H1 (cell line): ENCODE results near the gene SLC24A4. TPM values are rescaled to one million over a fixed set of nuclear protein-coding genes. Genes with fewer than 3 reads are reported as not detected.

Source experiments
- CTCF ChIA-PET: fragments of 300-600 bp; sonication (Branson Sonifier 250); formaldehyde crosslinking; loops from one replicate; lab custom pipeline; 2021; ENCODE audit not compliant: partially characterized antibody; lab: Charles Lee
- POLR2A ChIA-PET: fragments of 300-600 bp; sonication (Branson Sonifier 250); formaldehyde crosslinking; loops from one replicate; lab custom pipeline; 2021; ENCODE audit warnings: inconsistent platforms; ENCODE audit not compliant: partially characterized antibody; lab: Charles Lee
- DNase-seq, 2 experiments: peaks; one replicate each; pipeline versions ENCODE4 v3.0.0 to v3.0.0-alpha.2; 2010 to 2022; ENCODE audit warnings: low spot score in 2 of 2, low read depth in 1 of 2, mixed read lengths in 1 of 2
- FAIRE-seq: peaks from 2 replicates; lab custom pipeline; 2011; peaks lifted over from hg19 to GRCh38; lab: Jason Lieb, UNC
- H2AFZ ChIP-seq: 2 replicates; pipeline ENCODE4 v1.8.1; 2012; ENCODE audit warnings: low read length, inconsistent platforms
- H2AK5ac ChIP-seq: 2 replicates; pipeline ENCODE4 v1.6.1; 2013; ENCODE audit warnings: low read depth, low read length
- H2BK120ac ChIP-seq: replicated peaks from 2 replicates; pipeline ENCODE3; 2013; ENCODE audit warnings: low read depth, low read length, inconsistent platforms
- H2BK12ac ChIP-seq: 2 replicates; pipeline ENCODE4 v1.6.1; 2013; ENCODE audit warnings: low read depth, low read length
- H2BK15ac ChIP-seq: 2 replicates; pipeline ENCODE4 v1.6.1; 2013; ENCODE audit warnings: low read length
- H2BK20ac ChIP-seq: 2 replicates; pipeline ENCODE4 v1.6.1; 2013; ENCODE audit warnings: low read length
- H2BK5ac ChIP-seq: 2 replicates; pipeline ENCODE4 v1.6.1; 2013; ENCODE audit warnings: low read depth, low read length
- H3K14ac ChIP-seq: 2 replicates; pipeline ENCODE4 v1.6.1; 2013; ENCODE audit warnings: inconsistent platforms; ENCODE audit not compliant: insufficient read length
- H3K18ac ChIP-seq: 2 replicates; pipeline ENCODE4 v1.6.1; 2013; ENCODE audit warnings: low read length; ENCODE audit errors: extremely low read depth
- H3K23ac ChIP-seq: 2 replicates; pipeline ENCODE4 v1.6.1; 2013; ENCODE audit warnings: inconsistent platforms; ENCODE audit not compliant: insufficient read length
- H3K23me2 ChIP-seq: 2 replicates; pipeline ENCODE4 v1.6.1; 2013; ENCODE audit warnings: low read depth, low read length
- H3K27ac ChIP-seq: 2 replicates; pipeline ENCODE4 v1.6.1; 2011; ENCODE audit warnings: low read depth, low read length, inconsistent platforms
- H3K27me3 ChIP-seq, 4 experiments: replicated peaks in 1 of 4; 1 replicate in 1 of 4; 2 replicates in 3 of 4; pipeline versions ENCODE4 v1.6.1 to v1.8.1; 2011 to 2013; ENCODE audit warnings: low read length in 3 of 4, mild to moderate bottlenecking in 3 of 4, inconsistent platforms in 2 of 4, mixed read lengths in 2 of 4, moderate library complexity in 1 of 4; ENCODE audit not compliant: control insufficient read depth in 3 of 4, insufficient read depth in 3 of 4; ENCODE audit errors: extremely low read depth in 1 of 4
- H3K36me3 ChIP-seq, 4 experiments: 2 replicates each; pipeline versions ENCODE4 v1.6.1 to v1.8.1; 2011 to 2013; ENCODE audit warnings: mild to moderate bottlenecking in 4 of 4, low read length in 3 of 4, moderate library complexity in 2 of 4, control low read depth in 1 of 4, inconsistent platforms in 1 of 4; ENCODE audit not compliant: insufficient read depth in 4 of 4, control insufficient read depth in 2 of 4
- H3K4ac ChIP-seq: replicated peaks from 2 replicates; pipeline ENCODE3; 2013; ENCODE audit warnings: low read length, low read depth, mixed read lengths, inconsistent platforms; ENCODE audit not compliant: insufficient read length
- H3K4me1 ChIP-seq, 4 experiments: replicated peaks in 1 of 4; 1 replicate in 1 of 4; 2 replicates in 3 of 4; pipeline versions ENCODE4 v1.6.1 to v1.8.1; 2011 to 2013; ENCODE audit warnings: low read length in 3 of 4, inconsistent platforms in 2 of 4, mixed read lengths in 1 of 4; ENCODE audit not compliant: insufficient read depth in 4 of 4, control insufficient read depth in 3 of 4
- H3K4me2 ChIP-seq, 2 experiments: 2 replicates each; pipeline versions ENCODE4 v1.6.1 to v1.8.1; 2011 to 2013; ENCODE audit warnings: low read depth in 2 of 2, low read length in 2 of 2, control low read depth in 1 of 2, inconsistent platforms in 1 of 2, mild to moderate bottlenecking in 1 of 2; ENCODE audit not compliant: insufficient read depth in 1 of 2
- H3K4me3 ChIP-seq, 4 experiments: fragments of 200-600, 300-600 bp in 1 of 4; sonication (generic), shearing (Covaris generic), sonication (Bioruptor Twin) in 1 of 4; 2 replicates each; pipeline versions ENCODE4 v1.5.1 to v1.8.1; 2011 to 2016; ENCODE audit warnings: low read length in 4 of 4, low read depth in 3 of 4, control low read depth in 2 of 4, inconsistent platforms in 2 of 4, mild to moderate bottlenecking in 2 of 4, mixed read lengths in 1 of 4, moderate library complexity in 1 of 4; ENCODE audit not compliant: insufficient read depth in 2 of 4; ENCODE audit errors: extremely low read depth in 1 of 4
- H3K56ac ChIP-seq: replicated peaks from 2 replicates; pipeline ENCODE3; 2013; ENCODE audit warnings: low read depth, mild to moderate bottlenecking, mixed read lengths, low read length, inconsistent platforms; ENCODE audit not compliant: insufficient read length
- H3K79me1 ChIP-seq: 2 replicates; pipeline ENCODE4 v1.6.1; 2013; ENCODE audit warnings: low read depth, low read length, control low read depth
- H3K79me2 ChIP-seq, 2 experiments: 2 replicates each; pipeline versions ENCODE4 v1.6.1 to v1.8.1; 2012 to 2013; ENCODE audit warnings: low read length in 2 of 2, mild to moderate bottlenecking in 2 of 2, inconsistent platforms in 1 of 2; ENCODE audit not compliant: insufficient read depth in 2 of 2, control insufficient read depth in 1 of 2
- H3K9ac ChIP-seq, 4 experiments: replicated peaks in 1 of 4; 1 replicate in 1 of 4; 2 replicates in 3 of 4; pipeline versions ENCODE4 v1.6.1 to v1.8.1; 2011 to 2013; ENCODE audit warnings: low read depth in 3 of 4, low read length in 3 of 4, control low read depth in 2 of 4, mild to moderate bottlenecking in 2 of 4, moderate library complexity in 2 of 4, inconsistent platforms in 1 of 4; ENCODE audit errors: extremely low read depth in 1 of 4
- H3K9me3 ChIP-seq, 2 experiments: 2 replicates each; pipeline versions ENCODE4 v1.6.1 to v1.8.1; 2012 to 2013; ENCODE audit warnings: mild to moderate bottlenecking in 2 of 2, moderate library complexity in 2 of 2, control low read depth in 1 of 2, inconsistent platforms in 1 of 2, low read depth in 1 of 2, low read length in 1 of 2, mixed read lengths in 1 of 2; ENCODE audit not compliant: insufficient read depth in 2 of 2
- H4K20me1 ChIP-seq, 2 experiments: replicated peaks in 1 of 2; 2 replicates each; pipeline versions ENCODE3 to v1.8.1; 2011 to 2013; ENCODE audit warnings: inconsistent platforms in 2 of 2, low read length in 2 of 2, mild to moderate bottlenecking in 1 of 2; ENCODE audit not compliant: insufficient read depth in 2 of 2, control insufficient read depth in 1 of 2
- H4K5ac ChIP-seq: 2 replicates; pipeline ENCODE4 v1.6.1; 2013; ENCODE audit warnings: low read length, low read depth, mixed read lengths, inconsistent platforms; ENCODE audit not compliant: insufficient read length
- H4K8ac ChIP-seq: 2 replicates; pipeline ENCODE4 v1.8.0; 2013; ENCODE audit warnings: mild to moderate bottlenecking, moderate library complexity, low read length, inconsistent platforms; ENCODE audit not compliant: insufficient read depth; ENCODE audit errors: extremely low read depth
- H4K91ac ChIP-seq: replicated peaks from 2 replicates; pipeline ENCODE3; 2013; ENCODE audit warnings: low read length, mixed read lengths, inconsistent platforms; ENCODE audit not compliant: insufficient read length
- ASH2L ChIP-seq: fragments of 200-600, 300-600 bp; sonication (generic); IDR thresholded peaks from one replicate; pipeline ENCODE4 v1.7.1; 2017; ENCODE audit warnings: low read length
- ATF3 ChIP-seq: IDR thresholded peaks from 2 replicates; pipeline ENCODE4 v1.6.1; 2011; ENCODE audit warnings: low read depth, mild to moderate bottlenecking, low read length; ENCODE audit not compliant: insufficient read depth
- CTBP2 ChIP-seq: IDR thresholded peaks from 2 replicates; pipeline ENCODE4 v1.7.0; 2011; ENCODE audit warnings: borderline replicate concordance, mild to moderate bottlenecking, moderate library complexity, mixed read lengths, low read length; ENCODE audit not compliant: insufficient read depth, insufficient read length
- EZH2 ChIP-seq: fragments of 200-600 bp; sonication (generic); IDR thresholded peaks from 2 replicates; pipeline ENCODE4 v1.7.1; 2012; ENCODE audit warnings: low read depth, mild to moderate bottlenecking, moderate library complexity, low read length, inconsistent platforms; ENCODE audit not compliant: severe bottlenecking
- HDAC6 ChIP-seq: IDR thresholded peaks from one replicate; pipeline ENCODE4 v1.7.1; 2012; ENCODE audit warnings: low read depth, mild to moderate bottlenecking, inconsistent platforms, low read length, moderate library complexity
- NANOG ChIP-seq: IDR thresholded peaks from 2 replicates; pipeline ENCODE4 v1.6.1; 2011; ENCODE audit warnings: low read length, low read depth, mild to moderate bottlenecking, inconsistent platforms; ENCODE audit not compliant: insufficient read depth, poor library complexity, severe bottlenecking
- SIN3A ChIP-seq, 2 experiments: IDR thresholded peaks in 1 of 2; conservative IDR thresholded peaks in 1 of 2; 2 replicates each; pipeline ENCODE4 v1.6.1; 2011 to 2012; ENCODE audit warnings: low read length in 2 of 2, improper control_type of control experiment in 1 of 2, low read depth in 1 of 2, mild to moderate bottlenecking in 1 of 2
- SP1 ChIP-seq: IDR thresholded peaks from 2 replicates; pipeline ENCODE4 v1.6.1; 2011; ENCODE audit warnings: low read depth, low read length
- SUZ12 ChIP-seq: fragments of 200-600 bp; sonication (generic); IDR thresholded peaks from 2 replicates; pipeline ENCODE4 v1.6.1; 2012; ENCODE audit warnings: mild to moderate bottlenecking, inconsistent platforms, low read length, moderate library complexity, mixed read lengths
- TCF12 ChIP-seq: IDR thresholded peaks from 2 replicates; pipeline ENCODE4 v1.6.1; 2011; ENCODE audit warnings: low read depth, mild to moderate bottlenecking, low read length
- TEAD4 ChIP-seq: IDR thresholded peaks from 2 replicates; pipeline ENCODE4 v1.6.1; 2012; ENCODE audit warnings: low read depth, low read length, inconsistent platforms, mixed read lengths
- YY1 ChIP-seq: IDR thresholded peaks from 2 replicates; pipeline ENCODE4 v1.6.1; 2011; ENCODE audit warnings: low read depth, mild to moderate bottlenecking, low read length
- WGBS, 2 experiments: shearing (Covaris generic) in 1 of 2; methylation state at CpG; one replicate each; pipeline versions ENCODE4 v1.1.6 to v1.1.7; 2013 to 2015; ENCODE audit warnings: low lambda C conversion rate in 2 of 2, mixed read lengths in 2 of 2, inconsistent platforms in 1 of 2, low coverage in 1 of 2, missing lambda C conversion rate in 1 of 2; ENCODE audit not compliant: insufficient replicate concordance in 2 of 2, insufficient coverage in 1 of 2, insufficient read length in 1 of 2; ENCODE audit errors: extremely low coverage in 1 of 2, missing lambda C conversion rate in 1 of 2; 5-methylcytosine and 5-hydroxymethylcytosine counted together
- polyA plus RNA-seq, 7 experiments: library from polyadenylated mRNA; depleted of rRNA in 3 of 7; stranded (reverse) in 5 of 7; unstranded in 2 of 7; fragments of >200 nt in 5 of 7; fragments of 200-250 nt in 2 of 7; gene quantifications; 1 replicate in 5 of 7; 2 replicates in 1 of 7; 4 replicates in 1 of 7; pipeline versions ENCODE4 v1.2.1 to v1.2.3, GENCODE V29; 2011 to 2013; ENCODE audit warnings: missing spikeins in 2 of 7, mixed read lengths in 2 of 7
- total RNA-seq: library from RNA; stranded (reverse); fragmentation: NEBNext Ultra II Directional; extraction: Animal tissue kit (Norgen Biotek cat#: 25700); gene quantifications from 2 replicates; pipeline ENCODE4 v1.2.1, GENCODE V29; 2021

Gene SLC24A4
- total and polyA plus RNA-seq, 2 of the 8 experiments (the other 6 are each of a cell fraction or from before 2014, with no cell fraction given), result 0.27 to 0.89 TPM

GRCh38 chr14:92372230-92372629, 49.3 kb downstream of the SLC24A4 start:
- no peak overlapping the region for H3K18ac ChIP-seq
- no peaks in the 10 kb centered on the region for H3K79me1 ChIP-seq
- WGBS, 2 experiments, result 74% methylated on average over 2 of the region's 2 CpGs; no CpG with 5 or more reads in 1 of the 2 experiments
- H3K36me3 ChIP-seq, result no peaks in the 10 kb centered on the region
- CTCF ChIA-PET, result no interaction called here
- no peak overlapping the region for H4K91ac ChIP-seq
- H2AK5ac ChIP-seq, result no peak overlapping the region
- POLR2A ChIA-PET, result no interaction called here
- H3K23ac ChIP-seq, result no peak overlapping the region
- H3K23me2 ChIP-seq, result no peaks in the 10 kb centered on the region
- no peak overlapping the region for H3K56ac ChIP-seq
- H4K20me1 ChIP-seq, result no peaks in the 10 kb centered on the region
- no peak overlapping the region for H2BK12ac ChIP-seq
- H3K9me3 ChIP-seq, result no peaks in the 10 kb centered on the region
- no peak overlapping the region for H3K4ac ChIP-seq
- FAIRE-seq (no peak), DNase-seq (no peak)
- no peaks in the 10 kb centered on the region; a peak in 1 of 7 replicates for H3K4me1 ChIP-seq
- H2BK20ac ChIP-seq, result no peak overlapping the region
- H2AFZ ChIP-seq, result no peak overlapping the region
- no peak overlapping the region for H3K9ac ChIP-seq
- H3K4me3 ChIP-seq, result no peak overlapping the region
- H4K8ac ChIP-seq, result no peak overlapping the region
- no peak overlapping the region for H3K27ac ChIP-seq
- no peak overlapping the region for H2BK120ac ChIP-seq
- no peak overlapping the region for H2BK15ac ChIP-seq
- no peaks in the 10 kb centered on the region for H3K79me2 ChIP-seq
- H2BK5ac ChIP-seq, result no peak overlapping the region
- H3K4me2 ChIP-seq, result no peak overlapping the region
- no peak overlapping the region for H4K5ac ChIP-seq
- no peaks in the 10 kb centered on the region for H3K27me3 ChIP-seq
- no peak for TF ChIP-seq ASH2L
- no peak for TF ChIP-seq SUZ12
- no peak for TF ChIP-seq SP1
- TF ChIP-seq HDAC6, result no peak
- TF ChIP-seq TCF12, result no peak
- no peak for TF ChIP-seq TEAD4
- no peak for TF ChIP-seq SIN3A (conservative IDR thresholded peaks at IDR 0.05 in 1 of 2, IDR thresholded peaks at IDR 0.05 in 1 of 2; ENCODE audit: low read depth in 1 of 2, low read length in 2 of 2)
- TF ChIP-seq NANOG, result no peak
- TF ChIP-seq ATF3, result no peak
- TF ChIP-seq YY1, result no peak
- TF ChIP-seq EZH2, result no peak
- TF ChIP-seq CTBP2, result no peak
- TF ChIP-seq, all 59 proteins: peak for 0
- no peak overlapping the region for H3K14ac ChIP-seq
